ENCODE measurements around the gene ANOS1. TPM values are rescaled to one million over a fixed set of nuclear protein-coding genes. Genes with fewer than 3 reads are reported as not detected.

ANOS1 gene
- total RNA-seq, 1 donor from 2014 or later = 0.26 TPM

- Histone ChIP-seq H3K36me3 (ENCODE audit: control insufficient read depth, insufficient read depth, low read length) (no peaks in the 10 kb centered on the region), H3K27me3 (ENCODE audit: control insufficient read depth, insufficient read depth, low read length) (no peaks in the 10 kb centered on the region), H3K4me3 (ENCODE audit: low read depth, low read length) (no peak overlapping the region)
- no peak for FAIRE-seq
- no peak for TF ChIP-seq CTCF (IDR thresholded peaks at IDR 0.05; ENCODE audit: insufficient read depth, low read length, severe bottlenecking)
- no peak for DNase-seq (ENCODE audit: low read depth)
Observed at GRCh38 chrX:8679550-8679949, 52.4 kb downstream of the ANOS1 start.

GRCh38 chrX:8675006-8675630, 56.8 kb downstream of the ANOS1 start:
- TF ChIP-seq CTCF (IDR thresholded peaks at IDR 0.05; ENCODE audit: insufficient read depth, low read length, severe bottlenecking) = no peak
- Histone ChIP-seq H3K4me3 (ENCODE audit: low read depth, low read length) (no peak overlapping the region), H3K36me3 (ENCODE audit: control insufficient read depth, insufficient read depth, low read length) (no peaks in the 10 kb centered on the region), H3K27me3 (ENCODE audit: control insufficient read depth, insufficient read depth, low read length) (no peaks in the 10 kb centered on the region)
- FAIRE-seq = no peak
- no peak for DNase-seq (ENCODE audit: low read depth)

- DNase-seq (ENCODE audit: low read depth) (no peak), FAIRE-seq (no peak)
- no peak for TF ChIP-seq CTCF (IDR thresholded peaks at IDR 0.05; ENCODE audit: insufficient read depth, low read length, severe bottlenecking)
- H3K27me3 ChIP-seq (ENCODE audit: control insufficient read depth, insufficient read depth, low read length) = no peaks in the 10 kb centered on the region
- H3K36me3 ChIP-seq (ENCODE audit: control insufficient read depth, insufficient read depth, low read length) = no peaks in the 10 kb centered on the region
- no peak overlapping the region for H3K4me3 ChIP-seq (ENCODE audit: low read depth, low read length)
Observed at GRCh38 chrX:8673201-8673600, 58.7 kb downstream of the ANOS1 start.

GRCh38 chrX:8672176-8672575, 59.8 kb downstream of the ANOS1 start:
- FAIRE-seq = no peak
- Histone ChIP-seq H3K4me3 (ENCODE audit: low read depth, low read length) (no peak overlapping the region), H3K36me3 (ENCODE audit: control insufficient read depth, insufficient read depth, low read length) (no peaks in the 10 kb centered on the region), H3K27me3 (ENCODE audit: control insufficient read depth, insufficient read depth, low read length) (no peaks in the 10 kb centered on the region)
- TF ChIP-seq CTCF (IDR thresholded peaks at IDR 0.05; ENCODE audit: insufficient read depth, low read length, severe bottlenecking) = no peak
- no peak for DNase-seq (ENCODE audit: low read depth)

GRCh38 chrX:8668813-8669212, 63.1 kb downstream of the ANOS1 start:
- FAIRE-seq = peak; percentile 32
- no peak for TF ChIP-seq CTCF (IDR thresholded peaks at IDR 0.05; ENCODE audit: insufficient read depth, low read length, severe bottlenecking)
- Histone ChIP-seq H3K27me3 (ENCODE audit: control insufficient read depth, insufficient read depth, low read length) (no peaks in the 10 kb centered on the region), H3K36me3 (ENCODE audit: control insufficient read depth, insufficient read depth, low read length) (no peaks in the 10 kb centered on the region), H3K4me3 (ENCODE audit: low read depth, low read length) (no peak overlapping the region)
- DNase-seq (ENCODE audit: low read depth) = peak; percentile 10

- FAIRE-seq (no peak), DNase-seq (ENCODE audit: low read depth) (peak; percentile 18)
- Histone ChIP-seq H3K36me3 (ENCODE audit: control insufficient read depth, insufficient read depth, low read length) (no peaks in the 10 kb centered on the region), H3K27me3 (ENCODE audit: control insufficient read depth, insufficient read depth, low read length) (no peaks in the 10 kb centered on the region), H3K4me3 (ENCODE audit: low read depth, low read length) (no peak overlapping the region)
- TF ChIP-seq CTCF (IDR thresholded peaks at IDR 0.05; ENCODE audit: insufficient read depth, low read length, severe bottlenecking) = no peak
Observed at GRCh38 chrX:8663325-8663724, 68.6 kb downstream of the ANOS1 start.
